ENCODE data around the gene FSTL3.
A peak's percentile ranks its signal among the peaks of the same experiment; 100 is the strongest.
"Not testable (repeated sequence)": the region's sequence is repeated elsewhere in the genome, so short reads cannot be mapped to it uniquely, and the experiment has no call there.

The FSTL3 gene

DNA sequence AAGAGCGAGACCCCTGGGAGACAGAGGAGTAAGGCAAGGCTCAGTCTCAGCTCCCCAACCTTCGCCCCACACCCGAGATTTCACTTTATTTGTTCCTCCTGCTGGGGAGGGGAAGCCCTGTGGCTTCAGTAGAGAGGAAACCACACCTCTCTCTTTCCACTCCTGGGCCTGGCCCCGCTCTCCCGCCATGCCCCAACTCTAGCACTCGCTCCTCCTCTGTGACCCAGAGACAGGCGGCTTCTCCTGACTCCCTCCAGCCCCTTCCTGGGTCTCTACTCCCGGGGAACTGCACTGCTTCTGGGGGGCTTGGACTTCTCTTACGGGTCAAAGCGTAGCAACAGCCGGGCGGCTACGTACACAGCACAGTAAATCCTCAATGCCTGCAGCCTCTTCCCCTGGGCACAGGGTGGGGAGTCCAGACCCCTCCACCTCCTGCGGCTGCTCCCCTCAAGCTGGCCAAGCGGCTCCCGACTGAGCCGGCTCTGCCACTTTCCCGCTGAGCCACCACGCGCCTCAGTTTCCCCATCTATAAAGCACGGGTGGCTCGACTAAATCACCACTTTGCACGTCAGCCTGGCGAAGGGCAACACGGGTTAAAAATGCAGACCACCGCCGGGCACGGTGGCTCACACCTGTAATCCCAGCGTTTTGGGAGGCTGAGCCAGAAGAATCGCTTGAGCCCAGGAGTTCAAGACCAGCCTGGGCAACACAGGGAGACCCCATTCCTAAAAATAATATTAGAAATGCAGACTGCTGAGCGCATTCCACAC lies 14.6 kb upstream of the FSTL3 start:
- DNase-seq (ENCODE audit: low spot score) = peak; percentile 70

GRCh38 chr19:662207-662961 lies 13.8 kb upstream of the FSTL3 start:
- peak; percentile 72 for DNase-seq (ENCODE audit: low spot score)

DNA sequence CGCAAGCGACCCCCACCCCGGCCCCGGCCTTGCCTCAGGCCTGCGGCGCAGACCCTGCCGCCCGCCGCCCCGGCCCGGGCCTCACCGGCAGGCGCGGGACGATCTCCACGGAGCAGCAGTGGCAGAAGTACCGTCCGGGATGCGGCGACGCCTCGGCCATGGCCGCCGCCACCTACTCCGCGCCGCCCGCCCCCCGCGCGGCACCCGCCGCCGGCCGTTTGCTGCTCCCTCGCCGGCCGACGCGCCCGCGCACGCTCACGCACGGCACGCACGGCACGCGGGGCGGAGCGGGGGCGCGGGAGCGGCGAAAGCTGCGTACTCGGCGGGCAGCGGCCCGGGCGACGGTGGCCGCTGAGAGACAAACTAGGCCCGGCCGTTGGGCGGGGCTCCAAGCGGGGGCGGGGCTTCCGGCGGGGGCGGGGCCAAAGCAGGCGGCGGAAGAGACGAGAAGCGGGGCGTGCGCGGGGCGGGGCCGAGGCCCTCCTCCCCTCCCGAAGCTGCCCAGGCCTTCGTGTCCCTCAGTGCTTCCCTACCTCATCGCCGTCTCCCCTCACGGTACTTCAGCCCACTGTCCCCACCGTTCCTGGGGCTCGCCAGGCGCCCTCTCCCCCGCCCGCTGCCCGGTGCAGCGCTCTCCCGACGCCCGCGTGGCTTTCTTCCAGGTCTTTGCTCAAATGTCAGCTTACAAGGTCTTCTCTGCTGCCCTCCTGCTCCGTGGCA lies 13.1 kb upstream of the FSTL3 start, which contains the start of gene RNF126:
Gene RNF126, minus strand, starts transcription at position 253 of the 720 bp plus-strand sequence. Its CDS starts 93 bp downstream, at position 160.
- peak; percentile 95 for DNase-seq (ENCODE audit: low spot score)

GRCh38 chr19:663682-664117 lies 12.5 kb upstream of the FSTL3 start:
- no peak for DNase-seq (ENCODE audit: low spot score)

- DNase-seq (ENCODE audit: low spot score) = peak; percentile 85
These were observed 11.2 kb upstream of the FSTL3 start for GRCh38 chr19:664913-665443.

DNA sequence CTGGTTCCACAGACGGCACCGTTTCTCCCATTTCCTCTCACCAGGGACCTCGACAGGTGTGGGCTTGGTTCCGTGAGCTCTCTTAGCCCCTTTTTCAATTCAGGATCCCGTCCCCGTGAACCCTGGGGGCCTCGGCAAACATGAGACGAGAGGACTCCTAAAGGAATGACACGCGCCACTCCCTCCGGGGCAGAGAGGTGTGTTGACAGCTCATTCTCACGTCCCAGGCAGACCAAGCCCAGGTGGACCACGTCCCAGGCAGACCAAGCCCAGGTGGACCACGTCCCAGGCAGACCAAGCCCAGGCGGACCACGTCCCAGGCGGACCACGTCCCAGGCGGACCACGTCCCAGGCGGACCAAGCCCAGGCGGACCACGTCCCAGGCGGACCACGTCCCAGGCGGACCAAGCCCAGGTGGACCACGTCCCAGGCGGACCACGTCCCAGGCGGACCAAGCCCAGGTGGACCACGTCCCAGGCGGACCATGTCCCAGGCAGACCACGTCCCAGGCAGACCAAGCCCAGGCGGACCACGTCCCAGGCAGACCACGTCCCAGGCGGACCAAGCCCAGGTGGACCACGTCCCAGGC lies 9.1 kb upstream of the FSTL3 start:
- DNase-seq (ENCODE audit: low spot score) = not testable (repeated sequence)

GRCh38 chr19:668675-669434 lies 7.3 kb upstream of the FSTL3 start:
- not testable (repeated sequence) for DNase-seq (ENCODE audit: low spot score)

DNA sequence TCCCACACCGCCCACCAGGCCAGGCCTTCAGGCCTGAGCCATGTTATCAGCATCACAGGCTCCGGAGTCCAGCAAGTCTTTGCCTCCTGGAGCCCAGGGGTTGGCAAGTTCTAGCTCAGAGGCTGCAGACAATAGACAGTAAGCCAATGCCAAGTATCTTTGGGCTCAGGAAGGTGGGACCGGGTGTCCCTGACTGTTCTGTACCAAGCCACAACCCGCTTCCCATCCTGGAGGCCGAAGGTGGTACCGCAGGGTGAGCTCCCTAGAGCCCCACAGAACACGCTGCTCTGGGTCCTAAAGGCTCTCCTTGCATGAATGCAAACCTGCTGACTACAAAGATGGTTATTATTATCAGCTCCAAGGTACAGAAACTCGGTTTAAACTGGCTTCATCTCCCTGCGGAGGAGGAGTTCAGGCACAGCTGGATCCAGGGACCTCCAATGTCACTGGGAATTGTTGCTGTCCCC lies 5.5 kb upstream of the FSTL3 start:
- no peak for DNase-seq (ENCODE audit: low spot score)

DNA sequence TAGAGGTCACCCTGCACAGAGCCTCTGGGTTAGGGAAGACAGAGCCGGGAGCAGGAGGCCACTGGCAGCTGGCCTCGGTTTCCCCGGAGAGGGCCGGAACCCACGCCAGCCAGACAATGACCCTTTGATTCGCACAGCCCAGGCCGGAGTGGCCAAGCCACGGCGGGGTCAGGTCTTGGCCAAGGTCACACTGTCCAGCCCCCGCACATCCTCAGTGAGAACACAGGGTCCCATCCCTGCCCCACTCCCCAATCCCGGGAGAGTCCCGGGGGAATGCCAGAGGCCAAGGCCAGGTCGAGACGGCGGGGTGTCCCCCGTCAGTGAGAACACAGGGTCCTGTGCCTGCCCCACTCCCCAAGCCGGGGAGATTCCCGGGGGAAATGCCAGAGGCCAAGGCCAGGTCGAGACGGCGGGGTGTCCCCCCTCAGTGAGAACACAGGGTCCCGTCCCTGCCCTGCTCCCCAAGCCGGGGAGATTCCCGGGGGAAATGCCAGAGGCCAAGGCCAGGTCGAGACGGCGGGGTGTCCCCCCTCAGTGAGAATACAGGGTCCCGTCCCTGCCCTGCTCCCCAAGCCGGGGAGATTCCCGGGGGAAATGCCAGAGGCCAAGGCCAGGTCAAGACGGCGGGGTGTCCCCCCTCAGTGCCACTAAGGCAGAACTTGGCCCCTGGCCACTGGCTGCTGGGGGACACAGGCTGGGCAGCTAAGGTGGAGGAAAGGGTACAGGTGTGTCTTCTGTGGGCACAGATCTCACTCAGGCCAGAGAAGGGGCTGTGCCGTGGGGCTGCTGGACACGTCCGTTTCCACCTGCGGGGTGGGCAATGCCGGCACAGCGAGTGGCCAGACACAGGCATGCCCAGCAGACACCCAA lies 1.7 kb upstream of the FSTL3 start:
- DNase-seq (ENCODE audit: low spot score) = no peak

DNA sequence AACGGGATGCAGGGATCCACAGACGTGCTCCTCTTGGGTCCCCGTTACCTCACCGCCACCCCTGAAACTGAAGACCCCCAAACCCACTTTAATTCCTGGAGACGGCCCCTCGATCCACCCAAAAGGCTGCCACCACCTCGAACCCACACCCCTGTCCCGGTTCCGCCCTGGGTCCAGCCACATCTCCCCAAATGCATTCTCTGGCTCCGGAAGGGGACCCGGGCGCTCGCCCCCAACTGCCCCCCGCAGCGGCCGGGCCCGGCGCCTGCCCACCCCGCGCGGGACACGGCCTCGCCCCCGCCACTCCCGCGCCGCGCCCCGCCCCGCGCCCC lies 219 bp upstream of the FSTL3 start:
- DNase-seq (ENCODE audit: low spot score) = no peak

- no peak for DNase-seq (ENCODE audit: low spot score)
These were observed 1.0 kb downstream of the FSTL3 start for GRCh38 chr19:677201-677600.

- DNase-seq (ENCODE audit: low spot score) = no peak
These were observed 1.6 kb downstream of the FSTL3 start for GRCh38 chr19:677601-678436.

DNA sequence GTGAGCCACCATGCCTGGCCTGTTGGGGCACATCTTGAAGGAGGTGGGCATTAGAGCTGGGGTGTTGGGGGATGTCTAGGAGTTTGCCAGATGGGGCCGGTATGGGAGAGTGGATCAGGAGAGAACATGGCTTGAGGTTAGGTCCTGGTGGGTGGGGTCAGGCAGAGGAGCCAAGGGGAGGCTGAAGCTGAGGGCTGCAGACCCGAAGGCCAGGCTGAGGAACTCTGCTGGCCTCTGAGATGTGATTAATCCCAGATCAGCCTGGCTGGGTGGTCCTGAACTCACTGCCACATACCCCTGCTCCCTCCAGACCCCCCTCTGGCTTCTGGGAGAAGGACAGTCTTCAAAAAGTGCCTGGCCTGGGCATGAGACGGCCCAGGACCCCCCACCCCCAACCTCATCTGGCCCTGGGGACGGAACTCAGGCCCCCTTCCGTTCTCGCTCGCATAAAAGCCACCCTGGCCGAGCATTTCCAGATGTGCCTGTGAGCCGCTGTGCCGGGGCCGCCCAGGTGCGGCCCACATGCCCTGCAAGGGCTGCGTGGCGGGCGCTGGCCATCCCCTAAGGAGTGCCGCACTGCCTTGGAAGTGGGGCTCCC lies 2.7 kb downstream of the FSTL3 start:
- DNase-seq (ENCODE audit: low spot score) = no peak

- peak; percentile 14 for DNase-seq (ENCODE audit: low spot score)
These were observed 3.5 kb downstream of the FSTL3 start for GRCh38 chr19:679418-680286.

GRCh38 chr19:680287-681028 lies 4.3 kb downstream of the FSTL3 start:
- DNase-seq (ENCODE audit: low spot score) = peak; percentile 99

DNA sequence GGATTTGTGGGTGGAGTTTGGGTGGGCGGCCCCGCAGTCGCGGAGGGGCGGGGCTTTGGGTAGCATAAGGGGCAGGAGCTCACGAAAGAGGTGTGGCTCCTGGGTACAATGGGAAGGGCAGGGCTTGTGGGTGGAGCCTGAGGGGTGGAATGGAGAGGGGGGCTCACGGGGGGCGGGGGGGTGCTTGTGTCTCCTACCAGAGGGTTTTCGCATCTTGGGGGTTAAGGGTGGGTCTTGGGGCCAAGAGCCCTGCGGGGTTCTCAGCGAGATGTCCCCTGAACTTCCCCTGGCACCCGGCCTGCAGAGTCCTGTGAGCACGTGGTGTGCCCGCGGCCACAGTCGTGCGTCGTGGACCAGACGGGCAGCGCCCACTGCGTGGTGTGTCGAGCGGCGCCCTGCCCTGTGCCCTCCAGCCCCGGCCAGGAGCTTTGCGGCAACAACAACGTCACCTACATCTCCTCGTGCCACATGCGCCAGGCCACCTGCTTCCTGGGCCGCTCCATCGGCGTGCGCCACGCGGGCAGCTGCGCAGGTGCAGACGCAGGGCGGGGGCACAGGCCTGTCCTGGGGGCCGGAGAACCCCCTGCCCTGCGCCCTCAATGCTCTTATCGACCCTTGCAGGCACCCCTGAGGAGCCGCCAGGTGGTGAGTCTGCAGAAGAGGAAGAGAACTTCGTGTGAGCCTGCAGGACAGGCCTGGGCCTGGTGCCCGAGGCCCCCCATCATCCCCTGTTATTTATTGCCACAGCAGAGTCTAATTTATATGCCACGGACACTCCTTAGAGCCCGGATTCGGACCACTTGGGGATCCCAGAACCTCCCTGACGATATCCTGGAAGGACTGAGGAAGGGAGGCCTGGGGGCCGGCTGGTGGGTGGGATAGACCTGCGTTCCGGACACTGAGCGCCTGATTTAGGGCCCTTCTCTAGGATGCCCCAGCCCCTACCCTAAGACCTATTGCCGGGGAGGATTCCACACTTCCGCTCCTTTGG lies 5.1 kb downstream of the FSTL3 start:
- DNase-seq (ENCODE audit: low spot score) = no peak

Measured in CD4-positive, alpha-beta T cell treated with Interleukin-2 at 100 ng/mL for 4 hours (primary cell).